Cardiac fibroblast (primary cell): ENCODE data around the gene TBX5.

Experiments used
- DNase-seq, 2 donors: peaks; one replicate each; pipeline versions ENCODE4 v3.0.0 to v3.0.0-alpha.2; 2010; ENCODE audit warnings: low read depth in 2 of 2
- H3K4me3 ChIP-seq, 2 donors: replicated peaks in 1 of 2; 1 replicate in 1 of 2; 2 replicates in 1 of 2; pipeline ENCODE4 v1.5.1; 2011; ENCODE audit warnings: low read depth in 2 of 2, low read length in 2 of 2, mild to moderate bottlenecking in 2 of 2, moderate library complexity in 1 of 2
- TF ChIP-seq, protein P1 (sequence below): IDR thresholded peaks from one replicate; pipeline ENCODE4 v1.5.1; 2011; ENCODE audit warnings: low read depth, mild to moderate bottlenecking, low read length, inconsistent platforms

TBX5 gene

DNA sequence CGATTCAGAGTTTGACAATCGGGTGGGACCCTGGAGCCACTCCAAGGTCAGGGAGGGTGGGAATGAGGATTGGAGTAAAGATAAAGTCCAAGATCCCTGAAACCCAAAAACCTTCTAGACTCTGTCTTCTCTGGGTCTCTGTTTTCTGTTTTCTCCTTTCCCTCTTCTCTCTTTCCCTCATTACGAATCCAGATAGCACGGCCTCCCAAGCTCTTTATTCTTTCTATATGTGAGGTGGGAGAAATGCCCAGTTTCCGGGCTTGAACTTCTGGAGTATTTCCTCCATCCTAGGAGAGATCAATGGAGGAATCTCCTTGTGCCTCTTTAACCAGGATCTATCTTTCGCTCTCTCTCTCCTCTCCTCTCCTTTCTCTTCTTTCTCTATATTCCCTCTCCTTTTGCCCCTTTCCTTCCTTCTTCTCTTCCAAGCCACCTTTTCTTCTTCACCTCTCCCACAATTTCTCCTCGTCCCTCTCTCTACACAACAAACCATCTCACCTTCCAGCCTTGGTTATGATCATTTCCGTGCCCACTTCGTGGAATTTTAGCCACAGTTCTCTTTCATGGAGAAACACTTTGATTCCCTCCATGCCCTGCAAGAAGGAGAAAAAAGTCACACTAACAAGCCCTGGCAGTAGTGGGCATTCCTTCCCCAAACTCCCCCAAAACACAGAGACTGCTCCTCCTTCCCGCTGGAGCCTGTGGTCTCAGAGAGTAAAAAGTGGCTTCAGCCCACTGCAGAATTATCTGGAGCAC is 4.4 kb downstream of the TBX5 start:
- no peak for DNase-seq
- no peak overlapping the region for H3K4me3 ChIP-seq
- TF ChIP-seq, protein P1, sequence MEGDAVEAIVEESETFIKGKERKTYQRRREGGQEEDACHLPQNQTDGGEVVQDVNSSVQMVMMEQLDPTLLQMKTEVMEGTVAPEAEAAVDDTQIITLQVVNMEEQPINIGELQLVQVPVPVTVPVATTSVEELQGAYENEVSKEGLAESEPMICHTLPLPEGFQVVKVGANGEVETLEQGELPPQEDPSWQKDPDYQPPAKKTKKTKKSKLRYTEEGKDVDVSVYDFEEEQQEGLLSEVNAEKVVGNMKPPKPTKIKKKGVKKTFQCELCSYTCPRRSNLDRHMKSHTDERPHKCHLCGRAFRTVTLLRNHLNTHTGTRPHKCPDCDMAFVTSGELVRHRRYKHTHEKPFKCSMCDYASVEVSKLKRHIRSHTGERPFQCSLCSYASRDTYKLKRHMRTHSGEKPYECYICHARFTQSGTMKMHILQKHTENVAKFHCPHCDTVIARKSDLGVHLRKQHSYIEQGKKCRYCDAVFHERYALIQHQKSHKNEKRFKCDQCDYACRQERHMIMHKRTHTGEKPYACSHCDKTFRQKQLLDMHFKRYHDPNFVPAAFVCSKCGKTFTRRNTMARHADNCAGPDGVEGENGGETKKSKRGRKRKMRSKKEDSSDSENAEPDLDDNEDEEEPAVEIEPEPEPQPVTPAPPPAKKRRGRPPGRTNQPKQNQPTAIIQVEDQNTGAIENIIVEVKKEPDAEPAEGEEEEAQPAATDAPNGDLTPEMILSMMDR: no peak

DNA sequence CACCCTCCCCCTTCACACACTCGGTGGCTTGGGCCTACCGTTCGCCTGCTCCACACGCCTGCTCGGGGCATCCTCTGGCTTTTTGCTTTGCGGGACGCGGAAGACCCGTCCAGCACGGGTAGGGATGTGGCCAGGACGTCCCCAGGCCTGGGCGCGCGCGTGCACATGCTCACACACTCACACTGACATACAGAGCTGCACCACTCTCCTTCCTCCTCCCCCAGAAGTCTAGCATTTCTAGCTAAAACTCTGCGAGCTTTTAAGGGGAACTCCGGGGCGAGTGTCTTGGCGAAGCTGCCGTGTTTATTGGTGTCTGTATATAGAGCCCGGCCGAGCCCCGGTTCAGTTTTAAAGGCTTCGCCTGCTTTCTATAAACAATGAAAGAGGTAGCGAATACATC is 5.0 kb downstream of the TBX5 start:
- TF ChIP-seq, protein P1: no peak
- no peak overlapping the region for H3K4me3 ChIP-seq
- DNase-seq: peak; percentile 34 to 80

DNA sequence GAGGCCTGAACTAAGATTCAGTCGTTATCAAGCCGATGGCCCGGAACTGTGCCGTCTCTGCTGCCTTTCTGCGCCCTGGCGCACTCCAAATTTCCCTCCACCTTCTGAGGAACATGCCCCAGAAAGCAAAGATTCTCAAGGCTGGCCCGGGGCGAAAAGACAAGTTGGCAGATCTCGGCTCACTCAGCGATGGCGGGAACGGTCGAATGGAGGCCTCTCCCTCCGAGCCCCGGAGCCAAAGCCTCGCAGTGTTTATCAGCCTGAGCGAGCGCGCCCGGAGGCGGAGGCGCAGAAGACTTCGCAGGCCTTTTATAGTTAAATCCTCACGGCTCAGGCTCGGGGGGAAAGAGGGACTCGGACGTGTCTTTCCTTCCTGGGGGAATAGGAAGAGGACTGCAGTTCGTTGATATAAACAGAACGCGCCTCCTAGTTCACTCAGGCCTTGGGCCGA is 5.6 kb downstream of the TBX5 start:
- TF ChIP-seq, protein P1: no peak
- DNase-seq: no peak
- no peak overlapping the region for H3K4me3 ChIP-seq

DNA sequence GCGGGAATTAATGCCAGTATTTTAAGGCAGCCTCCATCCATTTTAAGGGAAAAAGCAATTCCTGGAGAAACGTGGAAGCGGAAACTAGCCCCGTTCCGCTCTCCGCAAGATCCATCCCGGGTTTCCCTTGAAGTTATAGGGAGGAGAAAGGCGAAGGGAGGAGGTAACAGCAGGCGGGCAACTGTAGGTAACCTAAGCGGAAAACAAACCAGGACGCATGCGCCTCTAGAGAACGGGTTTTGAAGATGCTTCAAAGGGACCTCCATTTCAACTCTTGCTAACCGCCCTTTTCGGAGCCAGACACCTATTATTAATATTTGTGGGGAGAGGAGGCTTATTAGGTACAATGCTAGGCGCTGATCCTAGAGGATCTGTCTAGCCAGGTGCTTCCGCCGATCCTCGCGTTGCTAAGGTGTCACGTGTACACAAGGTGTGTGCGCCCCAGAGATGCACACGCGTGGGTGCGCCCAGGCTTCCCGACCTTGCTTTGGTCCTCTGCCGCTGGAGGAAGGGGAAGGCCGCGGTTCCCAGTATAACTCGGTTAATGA is 6.2 kb downstream of the TBX5 start:
- TF ChIP-seq, protein P1: no peak

DNA sequence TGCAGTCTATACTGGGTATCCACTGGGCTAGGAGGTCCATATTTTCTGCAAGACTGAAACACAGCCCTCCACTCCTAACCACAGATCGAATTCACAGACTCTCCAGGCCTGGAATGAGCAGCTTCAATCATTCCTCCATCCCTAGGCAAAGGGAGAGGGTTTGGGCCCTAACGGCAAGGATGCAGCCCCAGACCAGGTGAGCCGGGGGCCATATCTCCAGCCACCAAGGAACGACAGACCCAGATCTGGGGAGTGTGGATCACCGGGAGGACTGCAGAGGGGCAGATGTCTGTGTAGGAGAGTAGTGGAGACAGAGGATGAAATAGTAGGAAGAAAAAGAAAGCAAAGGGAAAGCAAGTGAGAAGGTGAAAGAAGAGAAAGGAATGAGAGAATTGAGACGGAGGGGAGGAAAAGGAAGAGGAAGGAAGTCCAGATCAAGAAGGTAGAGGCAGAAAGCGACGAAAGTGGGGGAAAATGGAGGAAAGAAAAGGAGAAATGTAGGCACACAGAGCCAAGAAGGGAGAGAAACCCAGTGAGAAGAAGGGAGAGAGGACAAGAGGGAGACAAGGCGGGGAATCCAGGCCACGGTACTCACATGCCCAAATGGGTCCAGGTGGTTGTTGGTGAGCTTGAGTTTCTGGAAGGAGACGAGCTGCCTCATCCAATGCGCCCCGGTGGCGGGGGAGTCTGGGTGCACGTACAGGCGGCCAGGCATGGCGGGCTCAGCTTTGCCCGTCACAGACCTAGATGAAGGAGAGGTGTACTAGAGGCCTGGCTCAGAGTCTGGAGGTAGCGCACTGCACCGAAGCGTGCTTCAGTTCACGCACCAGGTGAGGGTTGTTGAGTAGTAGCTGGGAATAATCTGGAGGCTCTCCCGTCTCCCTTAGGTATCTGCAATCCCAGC is 7.7 kb downstream of the TBX5 start:
- no peak for DNase-seq
- TF ChIP-seq, protein P1: no peak
- H3K4me3 ChIP-seq: no peak overlapping the region

More for the DNA sequence above, 6.2 kb downstream of the TBX5 start:
- peak in 1 of 2 donors; percentile 59 for DNase-seq
- H3K4me3 ChIP-seq: no peak overlapping the region

DNA sequence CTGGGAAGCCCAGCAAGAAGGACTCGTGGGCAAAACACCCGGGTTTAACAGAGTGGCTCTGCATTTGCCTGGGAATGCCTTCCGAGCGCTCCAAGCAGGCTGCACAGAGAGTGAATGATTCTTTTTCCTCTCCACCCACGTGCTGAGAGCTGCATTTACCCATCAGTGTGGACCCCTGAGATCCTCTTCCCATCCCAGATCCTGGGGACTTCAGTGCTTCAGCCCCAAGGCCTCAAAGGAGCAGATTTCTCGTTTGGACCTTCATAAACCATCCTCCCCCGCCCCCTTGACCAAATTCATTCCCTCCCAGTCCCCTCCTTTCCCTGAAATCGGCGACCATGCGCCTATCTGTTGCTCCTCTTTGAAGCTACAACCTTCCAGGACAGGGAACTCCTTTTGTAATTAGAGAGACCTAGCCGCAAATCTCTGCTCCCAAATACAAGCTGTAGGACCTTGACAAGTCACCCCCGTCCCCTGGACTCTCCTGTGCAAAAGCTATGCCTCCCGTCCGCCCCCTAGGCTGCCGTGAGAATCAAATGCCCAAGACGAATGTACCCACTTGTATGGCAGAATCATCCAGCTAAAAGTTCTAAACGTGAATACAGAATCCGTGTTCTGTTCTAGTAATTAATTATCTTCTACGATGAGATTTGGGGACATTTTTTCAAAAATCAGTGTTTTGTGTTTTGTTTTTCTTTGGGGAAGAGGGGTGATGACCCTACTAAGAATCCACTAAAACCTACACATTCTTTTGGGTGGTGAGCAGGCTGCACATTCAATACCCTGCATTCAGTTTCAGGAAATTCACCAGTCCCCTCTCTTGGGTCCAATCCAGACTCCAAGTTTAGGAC is 8.8 kb downstream of the TBX5 start:
- no peak overlapping the region for H3K4me3 ChIP-seq
- TF ChIP-seq, protein P1: no peak
- DNase-seq: no peak
